ENCODE data around the gene ZNF892.

The ZNF892 gene

DNA sequence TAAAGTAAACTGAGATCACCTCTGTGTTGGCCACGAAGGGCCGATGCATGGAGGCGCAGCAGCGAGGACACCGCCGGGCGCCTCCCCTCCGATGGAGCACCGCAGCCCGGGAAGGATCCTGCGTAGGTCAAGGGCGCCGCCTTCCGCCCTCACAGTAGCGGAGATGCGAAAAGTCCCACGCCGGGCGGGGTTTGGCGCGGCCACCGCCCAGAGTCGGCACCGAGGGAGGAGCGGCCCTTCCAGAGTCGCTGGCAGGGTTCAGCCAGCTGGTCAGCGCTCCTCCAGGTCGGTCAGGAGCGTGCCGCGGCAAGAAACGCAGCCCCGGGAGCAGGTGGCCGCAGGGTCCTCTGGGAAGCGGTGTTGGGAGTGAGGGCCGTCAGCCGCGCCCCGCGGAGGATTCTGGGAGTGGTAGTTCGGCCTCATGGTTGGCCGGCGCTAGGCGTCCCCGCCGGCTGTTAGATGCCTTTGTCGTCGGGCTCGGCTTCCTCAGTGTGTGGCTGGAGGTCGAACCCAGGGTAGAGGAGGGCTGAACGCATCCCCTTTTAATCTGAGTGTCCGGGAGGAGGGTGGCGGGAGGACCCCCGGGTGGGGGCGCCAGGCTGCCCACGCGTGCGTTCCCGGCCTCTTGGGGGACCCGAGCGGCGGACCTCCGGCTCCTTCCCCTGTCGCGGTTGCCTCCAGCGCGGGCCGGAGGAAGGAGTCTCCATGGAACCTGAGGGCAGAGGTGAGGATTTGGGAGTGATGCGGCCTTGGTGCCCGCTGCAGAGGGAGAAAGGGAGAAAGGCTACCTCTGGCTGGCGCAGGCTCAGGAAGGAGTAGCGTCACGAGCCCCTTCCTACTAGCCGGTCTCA lies at the start of gene ZNF892:
TSS of gene ZNF892 (plus strand) at position 411 of the 851 bp plus-strand sequence. CDS start at position 706, 295 bp downstream.
- DNase-seq, result peak; percentile 93

DNA sequence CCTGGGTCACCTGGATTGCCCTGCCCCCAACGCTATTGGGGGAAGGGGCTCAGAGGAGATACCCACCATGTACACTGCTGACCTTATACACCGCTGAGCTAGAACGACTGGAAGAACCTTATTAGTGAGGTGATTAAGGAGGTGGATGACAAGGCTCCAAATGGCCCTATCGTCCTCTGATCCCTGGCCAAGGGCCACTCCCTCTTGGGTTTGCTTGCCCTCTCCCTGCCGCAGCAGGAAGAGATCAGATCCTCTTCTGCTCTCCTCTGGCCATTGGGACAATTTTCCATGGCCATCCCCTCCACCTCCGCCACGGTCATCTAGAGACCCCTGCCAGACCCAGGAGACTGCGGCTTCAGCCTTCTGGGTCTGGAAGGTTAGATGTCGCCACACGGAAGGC lies 48.9 kb upstream of the ZNF892 start:
- no peak for DNase-seq

DNA sequence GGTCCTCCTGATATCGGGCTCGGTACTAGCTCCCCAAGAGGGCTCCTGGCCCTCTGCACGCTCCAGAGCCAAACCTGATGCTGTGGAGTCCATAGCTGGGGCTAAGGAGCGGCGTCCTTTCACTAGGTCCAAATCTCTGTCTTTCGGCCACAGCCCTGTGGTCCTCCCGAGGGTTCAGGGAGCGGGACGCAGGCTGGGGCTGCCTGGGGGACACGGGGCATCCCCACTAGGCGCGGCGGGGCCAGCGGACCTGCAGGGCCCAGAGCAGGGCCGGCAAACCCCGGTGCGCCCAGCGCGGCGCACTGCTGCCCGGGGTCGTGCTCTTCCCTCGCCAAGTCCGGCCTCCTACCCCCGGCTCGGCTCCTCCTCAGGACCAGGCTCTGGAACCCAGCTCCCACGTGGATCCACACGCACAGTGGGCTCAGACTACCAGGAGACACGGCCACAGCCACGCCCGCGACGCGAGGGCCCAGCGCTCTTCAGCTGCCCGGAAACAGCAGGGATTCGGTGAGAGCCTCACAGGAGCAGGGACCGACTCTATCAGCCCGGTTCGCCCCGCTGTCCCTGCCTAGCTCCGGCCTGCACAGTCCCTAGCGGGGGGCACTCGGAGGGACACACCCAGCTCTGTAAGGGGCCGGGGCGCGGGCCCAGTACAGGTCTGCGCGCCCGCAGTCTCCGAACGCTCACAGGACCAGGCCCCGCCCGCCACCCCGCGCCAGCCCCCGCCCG lies 48.3 kb upstream of the ZNF892 start:
- DNase-seq, result peak; percentile 51

DNA sequence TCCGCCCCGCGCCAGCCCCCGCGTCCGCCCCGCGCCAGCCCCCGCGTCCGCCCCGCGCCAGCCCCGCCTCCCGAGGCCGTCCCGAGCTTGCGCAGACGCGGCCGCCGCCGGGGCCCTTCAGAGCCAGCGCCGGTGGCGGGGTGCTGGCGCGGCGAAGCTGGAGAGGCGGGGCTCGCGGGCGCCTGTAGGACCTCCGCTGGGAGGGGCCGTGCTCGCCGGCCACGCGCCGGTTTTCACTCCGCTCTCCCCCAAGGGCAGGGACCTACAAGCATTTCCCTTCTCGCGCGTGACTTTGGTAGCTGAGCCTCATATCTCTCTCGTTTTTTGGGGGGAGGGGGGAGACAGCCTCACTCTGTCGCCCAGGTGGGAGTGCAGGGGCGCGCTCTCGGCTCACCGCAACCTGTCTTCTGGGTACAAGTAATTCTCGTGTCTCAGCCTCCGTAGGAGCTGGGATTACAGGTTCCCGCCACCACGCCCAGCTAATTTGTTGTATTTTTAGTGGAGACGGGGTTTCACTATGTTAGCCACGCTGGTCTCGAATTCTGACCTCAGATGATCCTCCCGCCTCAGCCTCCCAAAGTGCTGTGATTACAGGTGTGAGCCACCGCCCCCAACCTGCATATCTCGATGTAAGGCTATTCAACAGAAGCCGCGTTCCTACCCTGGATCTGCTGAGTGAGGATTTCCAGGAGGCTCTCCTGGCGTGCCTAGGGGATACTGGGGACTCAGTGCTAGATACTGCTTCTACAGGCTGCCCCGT lies 47.5 kb upstream of the ZNF892 start, which contains the start of gene ZNF514:
TSS of gene ZNF514 (minus strand) at position 159 of the 760 bp plus-strand sequence. CDS start 6,595 bp downstream, outside the sequence.
- DNase-seq, result peak; percentile 81

DNA sequence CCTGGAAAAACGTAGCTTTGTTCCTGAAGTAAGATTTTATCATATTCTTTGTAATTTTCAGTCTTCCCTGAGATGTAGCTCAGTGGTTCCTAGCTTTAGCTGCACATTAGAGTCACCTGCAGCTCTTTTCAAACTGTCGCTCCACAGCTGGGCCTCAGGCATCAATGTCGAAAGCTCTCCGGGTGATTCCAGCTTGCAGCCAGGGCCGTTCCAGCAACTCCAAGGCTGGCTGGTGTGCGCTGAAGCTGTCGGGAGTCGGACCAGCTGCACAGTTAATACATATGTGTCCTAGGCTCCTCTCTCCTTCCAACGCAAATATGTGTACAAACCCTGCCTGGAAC lies 42.3 kb upstream of the ZNF892 start:
- no peak for DNase-seq

DNA sequence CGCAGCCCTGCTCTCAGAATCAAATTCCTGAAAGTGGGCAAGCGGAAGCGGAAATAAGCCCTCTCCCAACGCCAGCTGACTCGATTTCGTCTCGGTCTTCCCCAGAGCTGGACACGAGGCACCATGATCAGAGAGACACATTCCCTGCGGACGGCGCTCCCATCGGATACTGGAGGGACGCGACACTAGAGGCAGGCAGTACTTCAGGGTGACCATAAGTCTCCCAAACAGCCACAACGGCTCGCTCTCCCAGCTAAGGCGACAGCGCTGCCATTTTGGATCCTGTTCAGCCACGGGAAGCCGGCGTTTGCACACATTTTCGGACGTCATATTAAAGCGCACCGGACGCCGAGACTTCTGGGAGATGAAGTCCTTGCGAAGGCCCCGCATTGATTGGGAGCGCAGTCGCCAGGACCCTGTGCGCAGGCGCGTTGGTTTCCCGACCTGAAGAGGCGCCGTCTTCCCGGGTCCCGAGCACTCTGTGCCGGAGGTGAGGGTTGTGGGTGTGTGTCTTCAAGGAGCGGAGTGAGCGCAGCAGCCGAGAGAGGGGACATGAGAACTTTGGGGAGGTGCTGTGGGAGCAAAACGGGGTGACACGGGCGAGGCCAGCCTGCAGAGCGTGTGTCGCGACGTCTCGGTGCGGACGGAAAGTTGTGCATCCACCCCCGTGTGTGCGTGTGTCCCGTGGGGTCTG lies 41.8 kb upstream of the ZNF892 start, which contains the start of gene ZNF2:
TSS of gene ZNF2 (plus strand) at position 439 of the 694 bp plus-strand sequence. CDS start 10,418 bp downstream, outside the sequence.
- DNase-seq, result peak; percentile 99

DNA sequence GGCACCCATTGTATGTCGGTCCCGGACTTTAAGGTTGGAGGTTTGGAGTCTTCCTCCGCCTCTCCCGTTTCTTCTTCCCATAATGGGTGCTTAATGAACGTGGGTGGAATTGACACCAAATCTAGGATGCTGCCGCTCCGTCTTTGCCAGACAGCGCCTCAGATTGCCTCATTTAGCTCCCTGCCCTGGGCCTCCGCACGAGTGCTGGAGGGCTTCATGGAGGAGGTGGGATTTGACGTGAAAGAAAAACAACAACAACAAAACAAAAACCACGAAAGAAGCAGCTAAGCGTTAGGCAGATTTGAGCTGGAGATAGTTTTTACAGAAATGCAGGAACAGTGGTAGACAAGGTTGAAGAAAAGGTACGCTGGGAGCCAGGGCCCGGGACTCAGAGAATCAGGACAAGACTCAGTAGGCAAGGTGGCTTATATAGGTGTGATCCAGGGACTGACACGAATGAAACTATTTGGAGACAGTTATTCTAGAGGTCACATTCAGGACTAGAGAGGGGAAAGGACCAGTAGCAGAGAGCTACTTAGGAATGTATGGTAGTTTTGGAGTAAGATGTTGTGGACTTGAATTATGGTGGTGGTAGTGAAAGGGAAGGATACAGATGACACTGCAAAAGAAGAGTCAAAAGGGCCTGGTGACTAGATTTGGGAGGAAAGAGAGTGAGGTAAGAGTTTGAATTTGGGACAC lies 41.1 kb upstream of the ZNF892 start:
- DNase-seq, result no peak

DNA sequence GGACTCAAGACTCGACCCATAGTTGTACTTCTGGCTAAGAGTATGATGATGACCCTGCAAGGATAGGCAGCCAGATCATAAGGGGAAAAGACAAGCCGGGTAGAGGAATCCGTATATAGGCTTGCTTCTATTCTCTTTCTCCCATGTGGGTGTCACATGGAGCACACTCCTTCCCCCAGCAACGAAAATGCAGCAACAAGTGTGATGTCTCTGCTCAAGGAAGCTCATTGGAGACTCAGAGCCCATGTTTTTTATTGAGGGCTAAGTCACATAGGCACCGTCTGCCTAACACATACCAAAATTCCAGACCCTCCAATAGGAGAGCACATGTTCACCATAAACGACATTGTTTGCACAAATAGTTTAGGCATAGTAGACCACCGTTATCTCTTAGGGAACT lies 35.4 kb upstream of the ZNF892 start:
- DNase-seq, result no peak

DNA sequence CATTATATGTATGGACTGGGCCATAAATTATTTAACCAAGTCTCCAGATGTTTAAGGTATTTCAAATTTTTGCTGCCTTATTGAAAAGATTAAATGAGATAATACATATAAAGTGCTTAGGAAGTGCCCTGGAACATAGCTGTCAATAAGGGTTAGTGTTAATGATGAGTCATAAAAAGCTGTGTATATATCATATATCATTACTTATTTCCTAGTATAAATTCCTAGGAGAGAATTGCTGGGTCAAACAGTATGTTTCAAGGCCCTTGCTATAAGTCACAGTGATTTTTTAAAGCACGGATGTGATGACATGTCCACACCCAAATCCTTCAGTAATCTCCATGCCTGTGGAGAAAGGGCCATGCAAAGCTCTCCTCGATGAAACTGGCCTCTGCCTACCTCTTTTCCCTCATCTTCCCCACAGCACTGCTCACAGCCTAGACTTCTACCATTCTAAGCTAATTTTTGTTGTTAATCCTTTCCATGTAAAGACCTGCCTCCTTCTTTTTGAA lies 33.2 kb upstream of the ZNF892 start:
- DNase-seq, result no peak

DNA sequence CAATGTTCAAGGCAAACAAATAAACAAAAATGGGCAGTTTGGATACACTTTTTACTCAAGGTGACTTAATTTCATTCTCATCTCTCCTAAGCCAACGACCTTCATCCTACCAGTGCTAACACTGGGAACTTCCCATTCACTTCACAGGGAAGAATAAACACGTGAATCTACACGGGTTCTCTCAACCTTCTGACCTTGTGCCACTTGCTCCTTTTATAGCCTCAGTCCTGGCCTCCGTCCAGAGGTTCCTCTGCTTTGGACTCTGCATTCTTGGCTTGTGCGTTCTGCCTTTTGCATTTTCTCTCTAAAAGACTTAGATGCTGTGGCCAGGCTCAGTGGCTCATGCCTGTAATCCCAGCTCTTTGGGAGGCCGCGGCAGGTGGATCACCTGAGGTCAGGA lies 27.9 kb upstream of the ZNF892 start:
- no peak for DNase-seq

DNA sequence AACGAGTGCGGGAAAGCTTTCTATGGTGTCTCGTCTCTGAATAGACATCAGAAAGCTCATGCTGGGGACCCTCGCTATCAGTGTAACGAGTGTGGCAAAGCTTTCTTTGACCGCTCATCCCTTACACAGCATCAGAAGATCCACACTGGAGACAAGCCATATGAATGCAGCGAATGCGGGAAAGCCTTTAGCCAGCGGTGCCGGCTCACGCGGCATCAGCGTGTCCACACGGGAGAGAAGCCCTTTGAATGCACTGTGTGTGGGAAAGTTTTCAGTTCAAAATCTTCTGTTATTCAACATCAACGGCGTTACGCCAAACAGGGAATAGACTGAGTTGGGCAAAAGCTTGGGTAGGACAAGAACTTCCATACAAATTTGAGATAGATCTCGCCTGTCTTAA lies 25.5 kb upstream of the ZNF892 start:
- no peak for DNase-seq

DNA sequence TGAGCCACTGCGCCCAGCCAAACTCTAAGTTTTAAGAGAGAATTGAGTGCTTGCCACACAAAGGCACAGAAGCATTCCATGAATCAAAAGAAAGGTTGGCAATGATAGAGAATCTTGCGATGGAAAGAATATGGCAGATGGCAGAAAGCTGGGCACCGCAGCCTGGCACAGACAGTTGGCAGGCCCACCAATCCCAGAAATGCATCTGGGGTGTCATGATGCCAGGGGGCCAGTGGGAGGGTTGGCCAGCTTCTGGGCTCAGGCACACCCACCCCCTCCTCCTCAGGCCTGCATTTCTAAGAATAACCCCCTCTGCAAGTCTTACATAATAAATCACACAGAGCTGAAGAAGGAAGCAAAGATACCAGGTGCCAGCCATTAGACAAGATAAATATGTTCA lies 22.1 kb upstream of the ZNF892 start:
- no peak for DNase-seq

DNA sequence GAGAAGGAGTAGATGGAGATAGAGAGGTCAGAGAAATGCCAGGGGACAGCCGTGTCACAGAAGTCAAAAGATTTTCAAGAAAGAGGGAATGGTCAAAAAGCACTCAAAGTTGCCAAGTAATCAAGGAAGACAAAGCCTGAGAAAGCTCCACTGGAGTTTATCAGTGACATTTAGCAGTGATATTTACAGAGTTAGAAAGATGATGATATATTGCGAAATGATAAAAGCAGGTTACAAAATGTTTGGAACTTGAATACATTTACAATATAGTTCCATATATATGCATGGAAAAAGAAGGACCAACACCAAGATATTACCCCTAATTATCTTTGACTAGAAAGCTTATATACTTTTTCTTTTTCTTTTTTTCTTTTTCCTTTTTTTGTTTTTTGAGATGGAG lies 21.3 kb upstream of the ZNF892 start:
- no peak for DNase-seq

DNA sequence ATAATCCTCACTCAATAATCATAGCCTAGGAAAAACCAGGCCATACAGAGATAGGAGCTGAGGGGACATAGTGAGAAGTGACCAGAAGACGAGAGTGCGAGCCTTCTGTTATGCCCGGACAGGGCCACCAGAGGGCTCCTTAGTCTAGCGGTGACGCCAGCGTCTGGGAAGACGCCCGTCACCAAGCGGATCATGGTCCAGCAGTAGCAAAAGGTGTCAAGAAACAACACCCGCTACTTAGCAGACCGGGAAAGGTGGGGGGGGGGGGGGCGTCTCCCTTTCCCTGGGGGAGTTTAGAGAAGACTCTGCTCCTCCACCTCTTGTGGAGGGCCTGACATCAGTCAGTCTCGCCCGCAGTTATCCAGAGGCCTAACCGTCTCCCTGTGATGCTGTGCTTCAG lies 14.4 kb upstream of the ZNF892 start:
- peak; percentile 26 for DNase-seq

DNA sequence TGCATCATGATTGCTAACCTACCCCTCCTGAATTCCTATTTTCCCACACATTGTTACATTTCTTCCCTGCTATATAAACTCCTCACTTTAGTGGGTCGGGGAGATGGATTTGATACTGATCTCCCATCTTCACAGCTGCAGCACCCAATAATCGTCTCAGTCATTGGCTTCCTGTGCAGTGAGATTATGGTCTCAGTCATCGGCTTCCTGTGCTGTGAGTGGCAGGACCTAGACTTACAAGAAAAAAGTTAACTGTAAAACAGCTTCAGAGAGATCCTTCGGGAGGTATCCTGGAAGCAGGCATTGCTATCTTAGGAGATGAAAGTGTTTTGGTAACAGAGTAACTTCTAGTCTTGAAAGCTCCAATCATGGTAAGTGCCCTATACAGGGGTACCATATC lies 3.4 kb upstream of the ZNF892 start:
- no peak for DNase-seq

DNA sequence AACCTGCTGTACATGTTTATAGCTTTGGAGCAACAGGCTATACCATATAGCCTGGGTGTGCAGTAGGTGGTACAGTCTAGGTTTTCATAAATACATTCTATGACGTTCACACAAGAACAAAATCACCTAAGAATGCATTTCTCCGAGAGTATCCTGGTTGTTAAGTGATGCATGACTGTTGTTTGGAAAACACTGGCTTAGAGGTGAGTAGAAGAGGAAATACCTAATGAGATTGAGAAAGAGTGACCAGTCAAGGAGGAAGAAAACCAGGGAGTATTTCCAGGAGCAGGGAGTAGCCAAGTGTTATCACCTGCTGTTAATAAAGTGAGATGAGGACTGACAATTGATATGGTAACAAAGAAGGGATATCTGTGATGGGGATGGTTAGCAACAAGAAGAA lies 2.9 kb upstream of the ZNF892 start:
- DNase-seq, result no peak

DNA sequence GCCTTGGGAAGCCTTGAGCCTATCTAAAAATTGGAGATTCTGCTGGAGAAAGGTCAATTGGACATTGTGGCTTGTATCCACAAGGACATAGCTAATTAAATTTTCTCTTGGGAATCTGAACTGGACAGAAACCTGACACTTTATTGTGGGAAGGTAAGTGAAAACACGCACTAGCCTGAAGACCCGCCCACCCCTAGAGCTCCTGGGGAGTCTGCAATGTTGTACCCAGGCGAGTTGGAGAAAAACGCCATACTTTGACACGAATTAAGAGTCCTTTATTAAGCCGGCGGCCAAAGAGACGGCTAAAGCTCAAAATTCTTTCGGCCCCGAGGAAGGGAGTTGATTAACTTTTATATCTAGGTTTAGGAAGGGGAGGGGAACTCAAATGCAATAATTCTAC lies 1.2 kb upstream of the ZNF892 start:
- DNase-seq, result no peak

DNA sequence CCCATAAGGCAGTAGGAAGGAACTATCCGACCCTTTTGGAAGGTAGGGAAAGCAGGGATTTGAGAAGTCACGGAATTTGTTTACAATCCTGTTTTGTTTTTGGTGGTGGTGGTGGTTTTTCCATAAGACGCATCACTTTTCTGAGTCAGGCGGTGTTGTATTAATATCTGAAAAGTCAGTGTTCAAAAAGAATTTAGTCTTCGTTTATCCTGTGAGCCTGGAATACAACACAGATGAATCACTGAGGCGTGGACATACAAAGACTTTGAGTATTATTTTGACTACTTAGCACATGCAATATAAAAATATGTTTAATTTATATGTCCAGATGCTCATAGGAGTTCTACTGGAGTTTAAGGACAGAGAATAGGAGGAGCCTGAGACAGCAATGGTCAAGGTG lies 785 bp downstream of the ZNF892 start:
- no peak for DNase-seq

DNA sequence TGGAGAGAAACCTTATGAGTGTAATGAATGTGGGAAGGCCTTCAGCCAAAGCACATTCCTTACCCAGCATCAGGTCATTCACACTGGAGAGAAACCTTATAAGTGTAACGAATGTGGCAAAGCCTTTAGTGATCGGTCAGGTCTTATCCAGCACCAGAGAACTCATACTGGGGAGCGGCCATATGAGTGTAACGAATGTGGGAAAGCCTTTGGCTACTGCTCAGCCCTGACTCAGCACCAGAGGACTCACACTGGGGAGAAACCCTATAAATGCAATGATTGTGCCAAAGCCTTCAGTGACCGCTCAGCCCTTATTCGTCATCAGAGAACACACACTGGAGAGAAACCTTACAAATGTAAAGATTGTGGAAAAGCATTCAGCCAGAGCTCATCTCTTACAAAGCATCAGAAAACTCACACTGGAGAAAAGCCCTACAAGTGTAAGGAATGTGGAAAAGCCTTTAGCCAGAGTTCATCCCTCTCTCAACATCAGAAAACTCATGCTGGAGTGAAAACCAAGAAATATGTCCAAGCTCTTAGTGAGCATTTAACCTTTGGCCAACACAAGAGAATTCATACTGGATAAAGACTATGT lies 7.8 kb downstream of the ZNF892 start:
- no peak for DNase-seq

DNA sequence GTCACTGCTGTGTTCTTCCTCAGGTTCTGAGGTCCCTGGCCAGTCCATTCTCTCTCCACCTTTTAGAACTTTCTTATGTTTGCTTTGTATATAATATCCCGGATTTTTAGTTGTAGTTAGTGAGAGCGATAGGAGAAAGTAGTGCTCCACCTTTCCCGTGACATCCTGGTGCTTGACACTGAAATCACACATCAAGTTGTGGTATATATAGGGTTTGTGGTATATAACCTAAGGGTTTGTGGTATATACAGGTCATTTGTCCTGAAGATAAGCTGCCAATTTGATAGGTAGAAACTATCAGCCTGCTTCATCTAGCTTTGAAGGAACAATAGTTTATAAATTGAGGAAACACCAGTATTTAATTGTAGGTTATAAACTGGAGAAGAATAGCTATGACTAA lies 13.1 kb downstream of the ZNF892 start:
- DNase-seq, result no peak

DNA sequence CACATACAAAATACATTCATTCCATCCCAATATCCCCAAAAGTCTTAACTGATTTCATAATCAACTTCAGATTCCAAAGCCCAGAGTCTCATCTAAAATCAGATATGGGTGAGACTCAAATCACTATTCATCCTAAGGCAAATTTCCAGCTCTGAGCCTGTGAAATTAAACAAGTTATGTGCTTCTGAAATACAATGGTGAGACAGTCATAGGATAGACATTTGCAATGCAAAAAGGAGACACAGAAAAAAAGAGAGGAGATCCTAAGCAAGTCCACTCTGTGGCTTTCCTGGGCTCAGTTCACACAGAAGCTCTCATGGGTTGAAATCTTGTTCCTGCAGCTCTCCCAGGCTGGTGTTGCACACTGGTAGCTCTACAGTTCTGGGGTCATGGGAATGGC lies 18.3 kb downstream of the ZNF892 start:
- no peak for DNase-seq
